IMR-90 (cell line): ENCODE data around the gene JPH4.

Experiments used
- CTCF ChIP-seq: conservative IDR thresholded peaks from 2 replicates; pipeline ENCODE4 v1.5.1; 2012; ENCODE audit warnings: mild to moderate bottlenecking, low read depth, low read length, improper control_type of control experiment
- ELK1 ChIP-seq: fragments of 150-350 bp; IDR thresholded peaks from 2 replicates; pipeline ENCODE4 v1.6.1; 2016; ENCODE audit warnings: low read depth, mild to moderate bottlenecking, low read length, moderate library complexity, borderline replicate concordance
- FOS ChIP-seq: fragments of 150-350 bp; IDR thresholded peaks from 2 replicates; pipeline ENCODE4 v1.6.1; 2016; ENCODE audit warnings: low read depth, low read length
- MXI1 ChIP-seq: IDR thresholded peaks from 2 replicates; pipeline ENCODE4 v1.6.1; 2012; ENCODE audit warnings: low read depth, mild to moderate bottlenecking, low read length, moderate library complexity, borderline replicate concordance
- SMC3 ChIP-seq: fragments of 150-350 bp; IDR thresholded peaks from 2 replicates; pipeline ENCODE4 v1.6.1; 2016; ENCODE audit warnings: low read depth, mild to moderate bottlenecking, antibody characterized with exemption, low read length, moderate library complexity

GRCh38 chr14:23530375-23531055 lies 48.1 kb downstream of the JPH4 start:
- no peak for TF ChIP-seq MXI1
- TF ChIP-seq CTCF = no peak
- TF ChIP-seq SMC3 = no peak
- no peak for TF ChIP-seq FOS
- TF ChIP-seq ELK1 = no peak
